GM18867 (cell line): ENCODE data around the gene ETS1.

Experiments used
- ATAC-seq: cut with Tn5 transposase; IDR thresholded peaks from one replicate; pipeline ENCODE4 v1.9.1; 2021; ENCODE audit warnings: mild to moderate bottlenecking, moderate library complexity; ENCODE audit not compliant: unreplicated experiment

Gene ETS1

DNA sequence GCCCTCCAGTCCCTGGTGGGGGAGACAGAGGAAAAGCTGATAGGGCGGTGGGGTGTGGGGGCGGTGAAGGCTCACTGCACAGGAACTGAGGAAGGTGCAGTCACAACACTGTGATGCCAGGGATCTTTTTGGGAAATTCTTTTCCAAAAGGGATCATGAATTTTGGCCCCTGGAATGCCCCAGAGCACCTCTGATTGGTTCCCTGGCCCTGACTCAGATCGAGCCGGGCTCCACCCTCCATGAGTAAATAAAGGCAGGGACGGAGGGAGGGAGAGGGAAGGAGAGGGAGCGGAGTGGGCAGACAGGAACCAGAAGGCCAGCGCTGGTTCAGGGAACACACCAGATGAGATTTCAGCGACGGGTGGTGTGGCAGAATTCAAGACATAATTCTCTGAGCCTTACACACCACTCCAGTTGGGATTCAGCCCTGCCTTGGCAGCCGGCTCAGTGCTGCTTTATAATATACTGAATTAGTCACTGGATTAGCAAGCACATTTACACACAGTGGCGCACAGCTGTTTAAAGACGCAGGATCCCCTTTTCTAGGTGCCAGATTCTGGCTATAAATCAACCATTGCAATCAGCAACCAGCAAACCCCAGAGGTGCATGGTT lies 80.3 kb downstream of the ETS1 start:
- ATAC-seq: no peak

DNA sequence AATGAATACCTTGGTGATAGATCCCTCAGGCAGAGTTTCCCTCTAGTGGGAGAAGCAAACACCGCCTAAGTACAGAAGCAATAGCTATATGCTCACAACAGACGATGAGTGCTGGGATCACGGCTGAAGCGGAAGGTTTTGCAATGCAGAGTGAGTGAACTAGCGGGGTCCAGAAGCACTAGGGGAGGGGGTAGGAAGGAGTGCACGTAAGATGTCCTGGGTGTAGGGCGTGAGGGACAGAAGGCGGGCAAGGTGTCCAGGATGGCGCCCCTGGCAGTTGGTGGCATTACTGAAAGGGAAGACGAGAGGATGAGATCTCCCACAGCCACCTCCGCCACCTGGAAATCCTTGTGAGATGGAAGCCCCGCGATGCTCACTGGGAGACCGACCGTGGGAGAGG lies 81.0 kb downstream of the ETS1 start:
- ATAC-seq: no peak

DNA sequence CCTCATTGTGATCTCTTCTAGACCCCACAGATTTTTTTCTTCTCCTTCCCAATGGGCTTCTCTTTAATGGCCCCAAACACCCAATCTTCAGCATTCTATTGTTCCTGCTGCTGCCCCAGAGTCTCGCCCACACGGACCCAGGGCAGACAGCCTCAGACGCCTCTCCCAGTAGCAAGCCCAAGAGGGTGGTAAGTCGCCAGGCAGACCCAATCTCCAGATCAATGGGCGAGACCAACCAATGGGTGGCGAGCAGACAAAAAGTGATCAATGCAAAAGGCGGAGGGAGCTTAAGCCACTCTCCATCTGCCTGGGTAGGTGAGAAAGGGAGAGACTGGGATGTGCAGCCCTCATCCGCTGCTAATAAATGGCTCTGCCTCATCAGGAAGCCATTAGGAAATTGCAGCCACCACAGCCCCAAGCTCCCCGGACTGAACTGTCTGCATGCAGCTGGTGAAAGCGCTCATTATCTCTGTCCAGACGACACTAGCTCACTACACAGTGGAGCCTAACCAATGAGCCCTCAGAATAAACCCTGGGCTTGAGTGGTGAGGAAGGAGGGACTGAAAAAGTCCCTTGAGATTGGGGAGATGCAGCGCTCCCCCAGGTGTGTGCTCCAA lies 81.8 kb downstream of the ETS1 start:
- ATAC-seq: no peak

DNA sequence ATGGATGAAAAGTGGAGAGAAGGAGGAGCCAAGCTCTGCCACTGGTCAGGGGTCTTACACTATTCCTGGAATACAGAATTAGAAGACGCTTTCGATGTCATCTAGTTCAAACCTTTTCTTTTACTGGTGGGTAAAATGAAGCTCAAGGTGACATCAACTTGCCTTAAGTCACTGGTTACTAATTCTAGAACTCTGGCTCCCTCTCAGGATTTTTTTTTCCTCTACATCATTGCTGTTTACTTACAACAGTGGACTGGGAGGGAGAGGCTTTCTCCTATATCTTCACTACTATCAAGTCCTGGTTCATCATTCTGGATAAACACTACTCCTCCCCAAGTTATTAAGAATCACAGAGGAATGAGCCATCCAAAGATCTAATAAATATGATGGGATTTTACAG lies 82.9 kb downstream of the ETS1 start:
- ATAC-seq: no peak

DNA sequence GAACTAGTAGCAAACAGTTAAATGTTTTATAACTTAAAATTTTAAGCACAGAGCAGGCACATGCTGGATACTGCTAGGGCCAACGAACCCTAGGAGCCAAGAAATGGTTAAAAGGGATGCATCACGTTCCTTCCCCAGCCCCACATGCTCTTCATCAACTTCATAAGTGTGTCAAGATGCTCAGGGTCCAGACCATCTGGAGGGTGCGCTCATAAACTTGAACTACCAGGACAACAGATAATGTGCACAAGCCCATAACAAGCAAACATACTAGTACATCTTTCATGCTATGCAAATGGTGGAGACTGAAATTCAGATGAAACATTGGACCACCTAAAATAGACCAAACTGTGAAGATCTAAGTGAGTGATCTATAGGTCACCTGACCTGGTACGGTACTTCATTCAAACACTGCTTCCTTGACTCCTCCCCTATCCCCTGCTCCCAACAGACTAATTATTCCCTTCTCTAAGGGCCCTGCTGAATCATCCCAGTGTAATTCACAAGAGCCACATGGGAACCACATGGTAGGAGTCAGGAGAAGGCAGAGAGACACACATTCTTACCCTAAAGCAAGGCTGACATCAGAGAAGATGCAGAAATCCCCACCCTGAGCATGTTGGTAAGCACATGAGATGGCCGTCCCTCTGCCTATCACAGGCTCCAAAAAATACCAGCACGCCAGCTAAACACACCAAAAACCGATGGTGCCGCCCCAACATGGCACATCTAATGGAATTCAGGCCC lies 83.9 kb downstream of the ETS1 start:
- ATAC-seq: no peak

DNA sequence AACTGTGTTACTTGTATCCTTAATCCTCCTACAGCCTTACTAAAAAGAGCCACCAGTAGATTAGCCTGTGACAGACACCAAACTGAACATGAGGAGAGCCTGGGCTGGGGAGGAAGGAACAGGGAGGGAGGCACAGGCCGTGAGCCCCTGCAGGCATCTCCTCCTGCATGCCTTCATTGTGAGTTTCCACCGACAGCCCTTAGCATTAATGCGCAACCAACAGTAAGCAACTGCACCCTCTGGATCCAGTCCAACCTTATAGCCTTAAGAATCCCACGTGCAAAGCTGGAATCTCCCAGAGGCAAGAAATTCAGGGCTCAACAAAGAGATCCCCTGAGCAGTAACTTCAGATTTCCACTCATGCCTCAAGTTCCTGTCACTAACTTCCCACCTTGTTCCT lies 84.6 kb downstream of the ETS1 start:
- ATAC-seq: no peak

DNA sequence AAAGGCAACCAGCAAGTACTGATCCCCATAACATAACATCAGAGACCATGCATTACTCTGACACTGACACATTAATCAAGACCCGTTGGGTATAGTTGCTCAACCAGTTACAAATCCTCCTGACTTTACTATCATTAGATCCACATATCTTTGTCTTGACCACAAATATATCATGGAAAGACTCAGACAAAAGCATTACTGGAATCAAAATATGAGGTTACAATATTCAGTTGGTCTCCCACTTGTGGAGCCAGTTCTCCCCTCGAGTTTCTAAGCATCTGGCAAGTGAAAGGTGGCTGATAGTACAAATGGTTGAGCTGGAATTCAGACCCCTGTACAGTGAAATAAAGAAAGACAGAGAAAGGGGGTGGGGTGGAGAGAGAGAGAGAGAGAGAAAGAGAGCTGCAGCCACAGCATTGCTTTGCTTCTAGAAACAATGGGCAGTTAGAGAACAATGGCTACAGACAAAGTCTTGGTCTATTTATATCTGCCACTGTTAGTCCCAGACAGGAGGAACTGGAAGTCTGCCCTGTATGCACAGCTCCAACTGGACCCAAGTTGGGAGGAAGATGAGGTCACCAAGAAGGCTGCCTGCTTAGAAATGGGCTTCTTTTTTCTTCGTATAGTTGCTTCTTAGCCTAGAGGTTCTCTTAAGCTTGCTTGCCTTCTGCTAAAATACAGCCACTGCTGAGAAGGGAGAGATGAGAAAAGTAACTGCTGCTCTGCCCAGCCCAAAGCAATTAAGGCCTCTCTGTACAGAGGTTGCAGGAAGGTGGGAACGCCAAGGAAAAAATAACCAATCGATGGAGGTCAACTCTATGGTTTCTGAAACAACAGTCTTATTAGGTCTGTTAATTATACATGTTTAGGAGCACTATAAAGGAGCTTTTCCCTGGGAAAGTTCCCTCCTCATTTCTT lies 85.5 kb downstream of the ETS1 start:
- no peak for ATAC-seq

DNA sequence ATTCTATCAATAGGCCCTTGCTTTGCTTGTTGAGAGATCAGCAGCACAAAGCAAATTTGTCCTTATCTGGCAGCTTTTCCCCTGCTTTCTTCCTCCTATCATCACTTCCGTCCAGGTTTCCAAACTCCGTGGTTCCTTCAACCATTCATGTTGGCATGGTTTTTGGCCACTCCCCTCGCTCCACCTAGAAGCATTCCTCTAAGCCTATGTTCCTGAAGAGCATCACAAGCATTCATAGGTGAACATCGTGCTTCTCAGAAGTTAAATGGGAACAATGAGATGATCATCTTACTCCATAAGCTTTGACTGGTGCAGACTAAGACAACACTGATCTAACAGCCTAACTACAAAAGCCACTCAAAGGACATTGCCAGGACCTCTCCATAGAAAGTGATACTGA lies 86.3 kb downstream of the ETS1 start:
- ATAC-seq: no peak

DNA sequence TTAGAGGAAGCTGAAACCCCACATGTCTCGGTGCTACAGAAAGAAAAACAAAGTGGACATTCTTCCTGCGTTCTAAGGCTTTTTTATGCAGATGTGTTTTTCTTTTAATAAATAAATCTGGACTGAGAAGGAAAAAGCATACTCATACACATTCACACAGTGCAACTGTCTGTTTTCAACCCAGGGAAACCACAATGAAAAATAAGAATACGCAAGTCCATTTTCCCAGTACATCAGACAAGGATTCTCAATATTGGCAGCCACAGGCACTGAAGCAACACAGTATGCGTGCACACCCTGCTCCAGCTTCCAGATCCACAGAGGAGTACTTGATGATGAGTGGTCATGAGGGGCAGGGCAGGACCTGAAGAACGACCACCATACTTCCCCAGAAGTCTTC lies 86.9 kb downstream of the ETS1 start:
- no peak for ATAC-seq

DNA sequence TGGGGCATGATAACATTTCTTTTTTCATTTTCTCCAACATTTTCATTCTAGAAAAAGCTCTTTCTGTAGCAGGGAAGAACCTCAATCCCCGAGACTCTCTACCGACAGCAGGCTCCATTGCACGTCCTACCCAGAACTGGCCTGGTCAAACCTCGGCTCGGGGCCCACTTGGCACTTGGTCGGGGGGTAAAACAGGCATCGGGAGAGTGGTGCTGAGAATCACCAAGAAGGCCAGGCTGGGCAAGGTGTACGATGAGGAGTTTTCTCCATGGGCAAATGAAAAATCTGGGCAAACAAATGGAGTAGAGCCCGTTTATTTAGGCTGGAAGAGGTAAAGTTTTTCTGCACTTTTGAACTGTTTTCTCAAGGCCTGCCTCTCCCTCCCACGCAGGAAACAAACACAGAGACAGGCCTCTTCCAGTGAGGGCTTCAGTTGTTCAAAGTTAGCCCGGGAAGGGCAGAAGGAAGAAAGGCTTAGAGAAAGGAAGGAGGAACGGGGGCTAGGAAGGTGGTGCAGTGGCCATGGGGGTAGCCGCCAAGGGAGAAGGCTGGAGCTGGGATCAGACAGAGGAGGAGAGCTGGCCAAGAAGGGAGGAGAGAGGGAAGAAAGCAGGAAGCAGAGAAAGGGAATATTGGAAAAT lies 87.6 kb downstream of the ETS1 start:
- ATAC-seq: no peak

DNA sequence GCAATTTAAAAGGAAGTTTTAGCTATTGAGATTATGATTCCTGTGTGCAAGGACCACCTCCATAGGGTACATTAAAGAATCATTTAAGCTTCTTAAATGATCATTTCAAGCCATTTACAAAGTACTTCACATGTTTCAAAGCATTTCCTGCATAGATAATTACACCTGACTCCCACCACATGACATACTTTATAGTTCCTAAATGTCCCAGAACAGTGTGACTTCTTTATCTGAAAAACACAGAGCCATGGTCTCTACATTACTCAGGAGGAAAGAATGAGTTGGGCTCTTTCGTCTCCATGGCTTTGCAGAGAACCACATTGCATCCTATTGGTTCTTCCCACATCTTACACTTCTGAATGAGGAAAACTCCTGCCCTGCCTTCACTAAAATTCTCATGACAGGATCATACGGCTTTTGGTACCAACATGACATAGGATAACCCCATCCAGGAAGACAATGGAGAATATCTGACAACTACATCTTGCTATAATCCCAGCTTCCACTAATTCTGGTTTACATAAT lies 88.6 kb downstream of the ETS1 start:
- ATAC-seq: no peak

DNA sequence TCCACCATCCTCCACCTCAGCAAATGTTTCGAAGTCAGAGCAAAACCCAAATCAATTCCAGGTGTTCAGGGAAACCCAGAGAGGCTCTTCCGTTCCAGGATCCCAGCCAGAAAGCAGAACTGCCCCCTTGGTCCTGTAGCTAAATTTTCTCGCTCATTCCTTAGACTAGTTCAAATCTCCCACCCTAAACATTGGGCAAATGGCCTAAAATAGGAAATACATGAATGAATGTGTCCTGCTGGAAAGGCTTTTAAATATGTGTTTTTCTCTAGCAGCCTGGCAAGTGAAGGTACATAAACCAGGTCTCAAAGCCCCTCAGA lies 89.6 kb downstream of the ETS1 start:
- no peak for ATAC-seq

DNA sequence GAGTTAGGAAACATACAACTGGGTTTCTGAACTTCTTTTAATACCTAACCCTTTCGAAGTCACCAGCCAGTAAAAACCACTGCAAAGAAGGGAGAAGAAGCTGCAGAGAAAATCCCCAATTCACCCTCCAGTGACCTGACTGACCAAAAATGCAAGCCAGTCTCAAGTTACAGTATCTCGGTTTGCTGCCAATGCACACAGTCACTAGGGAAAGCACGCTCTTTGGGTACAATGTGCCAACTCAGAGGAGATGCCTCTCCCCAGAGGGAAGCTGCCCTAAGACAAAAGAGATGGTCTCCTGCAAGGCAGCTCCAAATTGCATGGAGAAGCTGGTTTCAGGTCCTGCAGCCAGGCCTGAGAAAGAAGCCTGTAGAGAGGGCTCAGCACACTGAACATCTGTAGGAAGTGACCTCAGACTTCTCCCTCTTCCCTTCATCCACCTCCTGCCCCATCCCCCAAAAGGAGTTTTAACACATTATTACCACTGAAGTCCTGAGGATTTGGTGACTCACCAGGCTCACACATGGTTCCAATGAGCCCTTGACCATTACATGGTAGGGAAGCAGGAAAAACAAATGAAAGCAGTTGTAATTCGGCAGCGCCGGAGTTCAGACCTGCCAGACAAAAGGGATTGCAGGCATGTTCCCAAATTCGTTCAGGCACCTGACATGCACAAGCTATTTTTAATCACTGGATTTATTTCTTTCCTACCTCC lies 90.1 kb downstream of the ETS1 start:
- ATAC-seq: peak; percentile 65

DNA sequence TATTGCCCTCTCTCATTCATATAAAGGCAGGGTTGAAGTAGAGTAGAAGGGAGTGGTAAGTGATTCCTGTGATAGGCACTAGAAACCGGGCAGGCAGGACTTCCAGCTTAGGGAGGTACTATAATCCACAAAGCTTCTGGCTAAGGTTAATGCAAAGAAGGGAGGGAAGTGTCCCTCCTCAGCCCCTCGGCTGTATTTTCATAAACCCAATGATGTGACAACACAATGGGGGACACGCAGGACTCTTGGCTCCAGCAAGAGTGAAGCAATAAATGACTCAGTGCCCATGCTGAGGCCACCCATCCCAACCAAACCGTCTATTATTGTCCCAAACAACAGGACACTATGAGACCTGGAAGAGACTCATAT lies 90.7 kb downstream of the ETS1 start:
- ATAC-seq: no peak

DNA sequence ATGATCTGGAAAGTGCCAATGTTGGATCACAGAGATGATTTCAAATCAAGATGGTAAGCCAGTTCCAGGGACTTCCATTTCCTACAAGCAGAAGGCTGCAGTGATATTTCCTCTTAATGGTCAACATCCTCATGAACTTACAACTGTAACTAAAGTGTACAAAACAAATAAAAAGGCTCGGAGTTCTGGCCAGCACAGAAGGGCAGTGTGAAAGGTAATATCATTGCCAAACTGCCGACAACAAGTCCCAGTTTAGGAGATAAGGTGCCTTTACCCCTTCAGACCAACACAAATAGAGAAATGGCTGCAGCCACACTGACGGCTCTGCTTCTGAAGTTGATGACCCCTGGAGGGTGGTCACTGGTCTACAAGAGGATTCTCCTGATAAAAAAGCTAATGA lies 91.1 kb downstream of the ETS1 start:
- no peak for ATAC-seq

DNA sequence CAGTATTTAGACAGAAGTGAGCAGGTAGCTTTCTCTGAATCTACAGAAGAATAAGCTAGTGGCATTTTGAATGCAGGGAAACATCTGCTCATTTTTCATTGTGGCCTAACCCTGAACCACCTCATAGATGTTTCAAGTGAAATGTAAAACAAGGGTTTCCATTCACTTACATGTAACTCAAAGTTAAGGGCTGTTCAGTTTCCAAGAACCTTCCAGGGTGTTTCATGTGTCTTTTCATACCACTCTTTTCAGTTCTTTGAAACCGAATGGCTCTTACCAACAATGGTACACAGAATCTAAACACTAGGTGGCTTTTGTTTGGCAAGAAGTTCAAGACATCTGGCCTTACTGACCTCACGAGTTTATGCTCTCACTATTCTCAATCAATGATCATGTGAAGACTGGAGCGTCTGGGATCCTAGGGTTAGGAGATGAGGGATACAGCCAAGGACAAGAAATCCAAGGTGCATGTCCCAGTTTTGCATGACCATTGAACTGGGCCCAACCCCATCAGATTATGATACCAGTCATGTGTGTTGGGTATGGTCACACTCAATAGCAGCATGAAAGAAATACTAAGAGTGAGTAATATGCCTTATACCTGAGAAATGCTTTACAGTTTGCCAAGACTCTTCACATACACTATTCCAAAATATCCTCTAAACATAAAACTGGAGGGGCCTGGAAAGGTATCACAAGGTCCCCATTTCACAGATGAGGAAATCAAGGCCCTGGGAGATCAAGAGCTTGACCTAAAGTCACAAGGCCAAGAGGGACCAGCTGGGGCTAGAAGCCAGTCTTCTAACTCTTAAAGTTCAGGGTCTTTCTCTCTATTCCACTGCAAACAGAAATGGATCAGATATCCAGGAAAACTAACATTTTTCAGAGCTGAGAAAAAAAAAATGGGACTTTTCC lies 92.7 kb downstream of the ETS1 start:
- peak; percentile 27 for ATAC-seq

DNA sequence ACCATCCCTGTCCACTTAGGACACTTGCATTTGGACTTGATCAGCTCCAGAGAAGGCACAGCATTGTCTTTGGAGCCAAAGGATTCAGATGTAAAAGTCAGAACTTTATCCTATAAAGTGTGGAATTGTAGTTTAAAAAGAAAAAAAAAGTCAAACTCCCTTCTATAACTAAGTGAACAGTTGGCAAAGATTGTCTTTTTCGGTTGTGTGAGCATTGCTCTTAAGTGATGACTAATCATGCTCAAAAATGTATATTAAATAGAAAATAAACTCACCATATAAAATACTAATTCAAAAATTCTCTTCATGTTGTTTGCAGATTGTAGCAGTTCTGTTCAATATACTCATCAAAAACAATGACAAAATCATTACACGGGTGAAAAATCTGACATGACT lies 93.8 kb downstream of the ETS1 start:
- ATAC-seq: no peak

DNA sequence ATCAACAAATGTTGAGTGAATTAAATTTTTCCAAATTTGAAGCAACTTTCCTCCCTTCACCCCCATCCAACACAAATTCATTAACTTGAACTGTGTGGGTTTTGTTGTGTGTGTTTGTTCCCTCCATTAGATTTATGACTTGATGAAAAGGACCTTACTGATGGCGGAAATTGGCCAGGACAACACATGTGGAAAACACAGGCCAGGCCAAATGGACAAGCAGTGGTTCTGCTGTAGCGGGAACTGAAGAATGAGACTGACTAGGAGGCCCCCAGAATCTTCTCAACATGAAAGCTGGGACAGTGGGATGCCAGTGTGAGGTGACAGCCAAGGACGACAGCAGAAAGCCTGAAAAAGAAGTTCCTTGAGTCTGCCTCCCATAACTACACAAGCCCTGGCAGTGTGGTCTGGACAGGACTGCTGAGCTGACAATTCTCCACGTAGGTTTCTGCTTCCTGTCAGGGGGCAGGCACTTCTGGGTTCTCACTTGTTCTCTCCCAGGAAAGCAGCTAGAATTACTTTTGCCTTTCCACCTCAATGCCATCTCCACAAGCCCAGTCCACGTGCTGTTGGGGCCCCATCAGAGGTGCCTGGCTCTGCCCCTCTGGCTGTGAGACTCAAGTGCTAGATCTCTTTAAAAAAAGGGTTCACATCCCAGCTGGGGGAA lies 94.3 kb downstream of the ETS1 start:
- no peak for ATAC-seq

DNA sequence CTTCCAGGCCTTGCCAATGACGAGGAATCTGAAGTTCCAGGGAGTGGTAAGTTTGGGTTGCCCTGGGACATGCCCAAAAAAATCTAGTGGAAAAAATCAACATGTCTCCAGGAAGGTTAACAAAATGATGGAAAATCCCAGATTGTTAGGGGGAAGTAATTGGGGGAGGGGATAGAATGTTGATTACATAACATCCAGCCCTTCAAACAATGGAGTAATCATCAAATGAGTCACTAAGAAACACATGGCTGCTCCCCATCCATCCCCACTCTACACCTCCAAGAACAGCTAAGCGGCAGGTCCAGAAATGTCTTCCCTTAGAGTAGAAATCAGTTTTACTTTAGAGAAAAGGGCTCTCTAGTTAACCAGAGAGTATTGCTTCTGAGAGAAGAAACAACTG lies 94.9 kb downstream of the ETS1 start:
- ATAC-seq: no peak
